Stimulated activated CD8-positive, alpha-beta memory T cell treated with anti-CD3 and anti-CD28 coated beads, Interleukin-4, amount 100 ng/mL, for 4 hours (primary cell): ENCODE results near the gene RAB25.
"Not testable (repeated sequence)": the region's sequence is repeated elsewhere in the genome, so short reads cannot be mapped to it uniquely, and the experiment has no call there.

Source experiments
- DNase-seq, 2 donors: peaks; one replicate each; pipeline ENCODE4 v3.0.0-alpha.2; 2020; ENCODE audit warnings: low read depth in 2 of 2, low spot score in 1 of 2

The RAB25 gene

GRCh38 chr1:156115514-156116374 is 54.8 kb downstream of the RAB25 start:
- DNase-seq, result no peak

DNA sequence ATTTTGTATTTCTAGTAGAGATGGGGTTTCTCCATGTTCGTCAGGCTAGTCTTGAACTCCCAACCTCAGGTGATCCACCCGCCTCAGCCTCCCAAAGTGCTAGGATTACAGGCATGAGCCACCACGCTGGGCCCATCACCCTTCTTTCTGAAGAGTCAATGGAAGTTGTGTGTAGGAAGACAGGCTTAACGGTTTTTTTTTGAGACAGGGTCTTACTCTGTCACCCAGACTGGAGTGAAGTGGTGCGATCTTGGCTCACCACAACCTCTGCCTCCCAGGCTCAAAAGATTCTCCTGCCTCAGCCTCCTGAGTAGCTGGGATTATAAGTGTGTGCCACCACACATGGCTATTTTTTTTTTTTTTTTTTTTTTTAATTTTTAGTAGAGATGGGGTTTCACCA is 55.8 kb downstream of the RAB25 start:
- DNase-seq, result not testable (repeated sequence)

DNA sequence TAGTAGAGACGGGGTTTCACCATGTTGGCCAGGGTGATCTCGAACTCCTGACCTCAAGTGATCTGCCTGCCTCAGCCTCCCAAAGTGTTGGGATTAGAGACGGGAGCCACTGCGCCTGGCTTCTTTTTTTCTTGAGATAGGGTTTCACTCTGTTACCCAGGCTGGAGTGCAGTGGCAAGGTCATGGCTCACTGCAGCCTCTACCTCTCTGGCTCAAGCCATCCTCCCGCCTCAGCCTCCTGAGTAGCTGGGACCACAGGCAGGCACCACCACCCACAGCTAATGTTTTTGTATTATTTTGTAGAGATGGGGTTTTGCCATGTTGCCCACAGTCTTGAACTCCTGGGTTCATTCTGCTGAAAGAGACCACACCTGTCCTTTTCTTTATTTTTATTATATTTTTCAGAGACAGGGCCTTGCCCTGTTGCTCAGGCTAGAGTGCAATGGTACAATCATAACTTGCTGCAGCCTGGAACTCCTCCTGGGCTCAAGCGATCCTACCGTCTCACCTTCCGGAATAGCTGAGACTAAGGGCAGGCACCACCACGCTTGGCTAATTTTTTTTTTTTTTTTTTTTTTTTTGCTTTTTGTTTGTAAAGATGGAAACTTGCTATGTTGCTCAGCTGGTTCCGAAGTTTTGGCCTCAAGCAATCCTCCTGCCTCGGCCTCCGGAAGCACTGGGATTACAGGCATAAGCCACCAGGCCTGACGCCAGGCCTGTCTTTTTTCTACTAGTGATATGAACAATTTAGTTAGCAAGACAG is 56.6 kb downstream of the RAB25 start:
- DNase-seq, result no peak

DNA sequence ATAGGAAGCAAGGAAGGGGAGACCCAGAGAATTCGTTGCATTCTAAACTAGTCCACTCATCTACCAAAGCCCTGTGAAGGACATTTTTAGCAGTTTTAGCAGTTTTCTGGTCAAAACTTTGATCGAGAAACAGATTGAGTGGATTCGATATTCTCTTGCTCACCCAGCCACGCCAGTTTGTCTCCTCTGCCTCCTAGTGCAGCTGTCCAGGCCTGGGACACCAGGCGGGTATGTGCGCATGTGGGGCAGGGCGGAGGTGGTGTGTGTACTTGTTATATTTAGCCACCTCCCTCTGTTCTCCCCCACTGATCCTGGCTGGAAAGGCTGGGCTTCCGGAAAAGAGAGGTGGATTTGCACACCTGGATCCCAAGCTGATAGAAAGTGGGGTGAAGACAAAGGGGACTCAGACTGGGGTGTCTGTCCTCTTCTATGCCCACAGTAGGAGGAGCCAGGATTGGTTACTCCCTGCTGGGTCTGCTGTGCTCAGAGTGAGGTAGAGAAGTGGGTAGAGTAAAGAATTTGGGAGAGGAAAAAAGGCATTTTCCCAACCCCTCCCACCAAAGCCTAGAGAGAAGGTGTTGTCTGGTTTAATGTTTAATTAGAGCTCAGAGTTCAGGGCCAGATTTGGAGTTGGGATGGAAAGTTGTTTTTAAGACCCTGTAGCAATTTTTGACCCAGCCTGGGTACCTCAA is 57.4 kb downstream of the RAB25 start:
- DNase-seq, result no peak

DNA sequence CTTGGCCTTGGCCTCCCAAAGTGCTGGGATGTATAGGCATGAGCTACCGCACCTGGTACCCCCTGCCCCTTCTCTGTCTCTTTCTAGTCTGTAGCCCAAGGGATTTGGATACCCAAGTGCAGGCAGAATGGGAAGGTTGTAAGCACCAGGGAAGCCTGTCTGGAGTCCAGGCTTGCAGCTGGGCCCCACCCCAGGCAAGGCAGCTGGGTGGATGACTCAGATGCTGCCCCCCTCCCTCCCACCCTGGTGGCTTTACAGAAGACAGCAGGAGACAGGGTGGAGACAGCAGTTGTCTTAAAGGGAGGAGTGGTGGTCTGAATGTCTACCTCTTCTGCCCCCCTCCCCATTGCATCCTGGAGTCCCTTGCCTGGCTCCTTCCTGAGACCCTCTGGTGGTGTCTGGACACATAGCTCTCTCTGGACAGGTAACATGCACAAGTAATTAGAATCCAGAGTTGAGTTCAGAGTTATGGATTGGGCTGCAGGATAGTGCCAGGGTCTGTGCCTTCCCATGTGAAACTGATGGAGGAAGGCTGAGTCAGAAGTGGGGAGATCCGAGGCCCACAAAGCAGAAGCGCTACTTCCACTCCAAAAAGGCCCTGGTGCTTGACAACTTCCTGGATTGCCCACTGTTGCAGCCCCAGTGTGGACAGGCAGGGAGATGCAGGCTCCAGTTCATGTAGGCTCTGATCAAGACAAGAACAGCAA is 58.7 kb downstream of the RAB25 start:
- DNase-seq, result no peak
